ENCODE results near the gene UBXN10.

GRCh38 chr1:20168564-20169491 is 17.1 kb upstream of the UBXN10 start:
- TF ChIP-seq POLR2A (IDR thresholded peaks at IDR 0.05) (no peak), CTCF (IDR thresholded peaks at IDR 0.05) (no peak)
